Body of pancreas (tissue), 4 donors: ENCODE measurements around the gene PCDHGA2.

Experiments used
- CTCF ChIP-seq, 7 experiments: fragments of 450-650 bp in 4 of 7; fragments of 200-600 bp in 3 of 7; sonication (generic) in 3 of 7; IDR thresholded peaks; one replicate each; pipeline ENCODE4 v1.5.1; 2016 to 2019; ENCODE audit warnings: antibody characterized with exemption in 7 of 7
- POLR2A ChIP-seq, 3 donors: fragments of 450-650 bp; IDR thresholded peaks; one replicate each; pipeline ENCODE4 v1.6.1; 2016; ENCODE audit warnings: antibody characterized with exemption in 3 of 3, mild to moderate bottlenecking in 2 of 3

- TF ChIP-seq CTCF (IDR thresholded peaks at IDR 0.05) (no peak), POLR2A (IDR thresholded peaks at IDR 0.05) (no peak)
Observed at GRCh38 chr5:141371572-141372475, 33.3 kb downstream of the PCDHGA2 start.
